GM12878 (cell line): Measurements from ENCODE around the gene SPATA12. TPM values are rescaled to one million over a fixed set of nuclear protein-coding genes. Genes with fewer than 3 reads are reported as not detected.

Experiments used
- ATAC-seq: fragments of 200-7000 bp; cut with Tn5 transposase; 3 replicates; pipeline ENCODE4 v1.9.1; 2020; ENCODE audit warnings: mild to moderate bottlenecking, moderate library complexity
- BruUV-seq: library from RNA; stranded (reverse); fragments of 400-500 nt; replicated peaks from 2 replicates; lab custom pipeline; 2021; lab: Mats Ljungman, UMichigan
- CTCF ChIA-PET: fragments of 300-600 bp; sonication (Branson Sonifier 250); formaldehyde crosslinking; extraction: SDS; loops from one replicate; lab custom pipeline; 2021; ENCODE audit warnings: inconsistent platforms; lab: Yijun Ruan, JAX
- POLR2A ChIA-PET: fragments of 350-600 bp; formaldehyde crosslinking; extraction: SDS; loops from one replicate; lab custom pipeline; 2021; ENCODE audit warnings: inconsistent platforms; lab: Charles Lee
- RAD21 ChIA-PET: fragments of 300-600 bp; sonication (Branson Sonifier 250); formaldehyde crosslinking; loops from one replicate; lab custom pipeline; 2023; ENCODE audit warnings: antibody characterized with exemption; ENCODE audit not compliant: unreplicated experiment; lab: Charles Lee
- SMC1A ChIA-PET: fragments of 300-600 bp; sonication (Branson Sonifier 250); formaldehyde crosslinking; loops from one replicate; lab custom pipeline; 2023; ENCODE audit not compliant: unreplicated experiment, uncharacterized antibody; lab: Charles Lee
- DNase-seq: peaks from one replicate; pipeline ENCODE4 v3.0.0-alpha.2; 2011; ENCODE audit warnings: low read depth, low spot score
- FAIRE-seq: peaks from 3 replicates; lab custom pipeline; 2011; peaks lifted over from hg19 to GRCh38; lab: Jason Lieb, UNC
- H2AFZ ChIP-seq: 2 replicates; pipeline ENCODE4 v1.6.0; 2011; ENCODE audit warnings: low read depth, low read length, control low read depth; ENCODE audit not compliant: control insufficient read depth
- H3K27ac ChIP-seq: 2 replicates; pipeline ENCODE4 v1.5.1; 2011; ENCODE audit warnings: control low read depth; ENCODE audit not compliant: control insufficient read depth, insufficient read depth
- H3K27me3 ChIP-seq, 2 experiments: replicated peaks in 1 of 2; 2 replicates each; pipeline versions ENCODE4 v1.6.0 to v1.6.1; 2011; ENCODE audit warnings: low read length in 1 of 2; ENCODE audit not compliant: control insufficient read depth in 2 of 2, insufficient read depth in 2 of 2
- H3K36me3 ChIP-seq, 2 experiments: 2 replicates each; pipeline ENCODE4 v1.5.1; 2011; ENCODE audit warnings: low read length in 1 of 2; ENCODE audit not compliant: control insufficient read depth in 2 of 2, insufficient read depth in 2 of 2
- H3K4me1 ChIP-seq: 2 replicates; pipeline ENCODE4 v1.6.1; 2011; ENCODE audit warnings: mild to moderate bottlenecking, low read length, moderate library complexity, mixed read lengths; ENCODE audit not compliant: control insufficient read depth, insufficient read depth
- H3K4me2 ChIP-seq: 2 replicates; pipeline ENCODE4 v1.6.0; 2011; ENCODE audit warnings: control low read depth; ENCODE audit not compliant: control insufficient read depth, insufficient read depth
- H3K4me3 ChIP-seq: fragments of 200-600 bp; sonication (generic); 2 replicates; pipeline ENCODE4 v1.5.1; 2016
- H3K79me2 ChIP-seq: 2 replicates; pipeline ENCODE4 v1.6.0; 2011; ENCODE audit warnings: low read length; ENCODE audit not compliant: control insufficient read depth, insufficient read depth
- H3K9ac ChIP-seq: 2 replicates; pipeline ENCODE4 v1.8.0; 2011; ENCODE audit warnings: low read length, control low read depth, mixed read lengths; ENCODE audit not compliant: control insufficient read depth, insufficient read depth
- H3K9me3 ChIP-seq: replicated peaks from 3 replicates; pipeline ENCODE4 v1.5.1; 2011; ENCODE audit warnings: mild to moderate bottlenecking, low read length; ENCODE audit not compliant: control insufficient read depth, insufficient read depth
- H4K20me1 ChIP-seq: 2 replicates; pipeline ENCODE4 v1.6.0; 2011; ENCODE audit not compliant: control insufficient read depth, insufficient read depth
- CUX1 ChIP-seq: IDR thresholded peaks from 2 replicates; pipeline ENCODE4 v1.6.1; 2012; ENCODE audit warnings: improper control_type of control experiment, low read depth, low read length; ENCODE audit not compliant: insufficient replicate concordance
- EGR1 ChIP-seq, 2 experiments: IDR thresholded peaks; 1 replicate in 1 of 2; 2 replicates in 1 of 2; pipeline ENCODE4 v1.6.1; 2011 to 2012; ENCODE audit warnings: low read depth in 2 of 2, low read length in 2 of 2, borderline replicate concordance in 1 of 2, mild to moderate bottlenecking in 1 of 2, moderate library complexity in 1 of 2
- ESRRA ChIP-seq: IDR thresholded peaks from 2 replicates; pipeline ENCODE4 v1.6.1; 2012; ENCODE audit warnings: mild to moderate bottlenecking, low read length, improper control_type of control experiment
- NFYB ChIP-seq: IDR thresholded peaks from 2 replicates; pipeline ENCODE4 v1.6.1; 2011; ENCODE audit warnings: low read depth, mild to moderate bottlenecking, low read length, improper control_type of control experiment, moderate library complexity; ENCODE audit not compliant: insufficient read depth
- NR2C1 ChIP-seq: fragments of 450-650 bp; IDR thresholded peaks from 2 replicates; pipeline ENCODE4 v1.6.1; 2017; ENCODE audit warnings: antibody characterized with exemption, mild to moderate bottlenecking, moderate library complexity
- REST ChIP-seq: IDR thresholded peaks from 2 replicates; pipeline ENCODE4 v1.6.1; 2012; ENCODE audit warnings: mild to moderate bottlenecking, low read depth, low read length
- ZNF274 ChIP-seq: IDR thresholded peaks from one replicate; pipeline ENCODE4 v1.8.0; 2011; ENCODE audit not compliant: insufficient read length, insufficient read depth
- WGBS: methylation state at CpG from one replicate; pipeline ENCODE4 v1.1.6; 2016; ENCODE audit warnings: low lambda C conversion rate; ENCODE audit not compliant: insufficient replicate concordance, insufficient coverage; ENCODE audit errors: missing lambda C conversion rate; 5-methylcytosine and 5-hydroxymethylcytosine counted together
- in situ Hi-C: fragments of 300-500 bp; cut with MboI; formaldehyde crosslinking; loops from 9 replicates; pipeline ENCODE4 v1.14.3; 2018; ENCODE audit warnings: mixed read lengths
- intact Hi-C: fragments of 100-400 bp; cut with micrococcal nuclease; formaldehyde crosslinking; loops from one replicate; pipeline ENCODE4 v1.14.2; 2022; ENCODE audit not compliant: unreplicated experiment
- polyA plus RNA-seq, 11 experiments: library from polyadenylated mRNA; depleted of rRNA in 4 of 11; unstranded in 6 of 11; stranded (reverse) in 5 of 11; fragments of >200 nt; fragmentation: Nextera tagmentation in 4 of 11; fragmentation: Illumina TruSeq in 1 of 11; extraction: Ambion mirVana in 4 of 11; extraction: Trizol in 1 of 11; gene quantifications; 1 replicate in 1 of 11; 2 replicates in 10 of 11; pipeline versions ENCODE4 v1.2.1 to v1.2.3, GENCODE V29; 2011 to 2016; ENCODE audit warnings: inconsistent platforms in 2 of 11, missing spikeins in 2 of 11, low read depth in 1 of 11
- total RNA-seq, 4 experiments: library from RNA; depleted of rRNA in 3 of 4; stranded (reverse); fragments of >200 nt in 3 of 4; fragmentation: Illumina TruSeq in 1 of 4; extraction: Trizol in 1 of 4; gene quantifications; 2 replicates each; pipeline versions ENCODE4 v1.2.1 to v1.2.3, GENCODE V29; 2013 to 2021
- TF ChIP-seq, protein P1 (sequence below): fragments of 150-350 bp; IDR thresholded peaks from 2 replicates; pipeline ENCODE4 v1.6.1; 2014; ENCODE audit warnings: mild to moderate bottlenecking, low read depth, low read length
- TF ChIP-seq, protein P2 (sequence below): IDR thresholded peaks from 2 replicates; pipeline ENCODE4 v1.6.1; 2011; ENCODE audit warnings: low read depth, mild to moderate bottlenecking, low read length, moderate library complexity, borderline replicate concordance; ENCODE audit errors: extremely low read depth

The SPATA12 gene
- total and polyA plus RNA-seq, 10 of the 15 experiments (the other 5 are each of a cell fraction or from before 2014, with no cell fraction given), result 0.03 to 0.69 (median 0.37) TPM

GRCh38 chr3:57120040-57120439, 59.6 kb downstream of the SPATA12 start (continued):
- TF ChIP-seq, protein P1, sequence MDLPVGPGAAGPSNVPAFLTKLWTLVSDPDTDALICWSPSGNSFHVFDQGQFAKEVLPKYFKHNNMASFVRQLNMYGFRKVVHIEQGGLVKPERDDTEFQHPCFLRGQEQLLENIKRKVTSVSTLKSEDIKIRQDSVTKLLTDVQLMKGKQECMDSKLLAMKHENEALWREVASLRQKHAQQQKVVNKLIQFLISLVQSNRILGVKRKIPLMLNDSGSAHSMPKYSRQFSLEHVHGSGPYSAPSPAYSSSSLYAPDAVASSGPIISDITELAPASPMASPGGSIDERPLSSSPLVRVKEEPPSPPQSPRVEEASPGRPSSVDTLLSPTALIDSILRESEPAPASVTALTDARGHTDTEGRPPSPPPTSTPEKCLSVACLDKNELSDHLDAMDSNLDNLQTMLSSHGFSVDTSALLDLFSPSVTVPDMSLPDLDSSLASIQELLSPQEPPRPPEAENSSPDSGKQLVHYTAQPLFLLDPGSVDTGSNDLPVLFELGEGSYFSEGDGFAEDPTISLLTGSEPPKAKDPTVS, result no peak
- TF ChIP-seq CUX1, result no peak
- TF ChIP-seq, all 136 proteins: peak for 0

DNA sequence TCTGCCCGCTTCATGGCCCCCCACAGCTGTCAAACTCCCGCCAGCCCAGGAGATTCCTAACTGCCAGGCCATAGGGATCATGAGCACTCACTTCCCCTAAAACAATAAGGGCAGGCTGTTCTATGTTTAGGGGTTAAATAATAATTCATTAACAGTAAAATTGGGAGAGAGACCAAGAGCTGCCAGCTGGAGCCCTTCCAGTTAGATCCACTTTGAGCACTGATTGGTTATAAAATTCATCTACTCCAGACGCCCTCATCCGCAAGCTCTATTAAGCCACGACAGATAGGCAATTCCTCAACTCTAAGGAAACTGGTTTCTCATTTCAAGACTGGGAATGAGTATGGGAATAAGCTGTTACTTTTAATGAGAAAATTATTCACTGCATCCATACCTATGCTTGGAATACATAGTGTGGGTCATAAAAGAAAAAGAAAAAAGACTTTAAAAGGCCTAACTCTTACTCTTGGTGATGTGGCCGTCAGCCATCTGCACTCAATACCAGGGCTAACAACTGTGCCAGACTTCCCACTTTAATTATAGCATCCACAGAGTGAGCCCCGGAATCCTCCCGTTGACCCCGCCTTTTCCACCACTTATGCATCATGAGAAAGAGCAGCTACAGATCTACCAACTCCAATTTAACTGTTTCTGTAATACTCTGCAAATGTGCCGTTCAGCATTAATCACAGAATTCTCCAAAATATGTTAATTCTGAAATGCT, 60.1 kb downstream of the SPATA12 start:
- 27% methylated on average over 10 of the region's 10 CpGs for WGBS
- no peak for DNase-seq
- intact Hi-C loops, result no loop called here
- no peak for TF ChIP-seq ZNF274
- TF ChIP-seq EGR1 (IDR thresholded peaks at IDR 0.05; ENCODE audit: borderline replicate concordance in 1 of 2, low read depth in 2 of 2, low read length in 2 of 2), result no peak
- TF ChIP-seq ESRRA, result no peak
- no peak for TF ChIP-seq NR2C1
- TF ChIP-seq REST, result no peak
- TF ChIP-seq, protein P2, sequence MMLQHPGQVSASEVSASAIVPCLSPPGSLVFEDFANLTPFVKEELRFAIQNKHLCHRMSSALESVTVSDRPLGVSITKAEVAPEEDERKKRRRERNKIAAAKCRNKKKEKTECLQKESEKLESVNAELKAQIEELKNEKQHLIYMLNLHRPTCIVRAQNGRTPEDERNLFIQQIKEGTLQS, result no peak
- no peak for TF ChIP-seq NFYB

More for the DNA sequence above, 60.1 kb downstream of the SPATA12 start:
- Histone ChIP-seq H3K79me2 (no peaks in the 10 kb centered on the region), H3K4me3 (no peak overlapping the region), H3K27me3 (peaks cover 3 to 4% of the 10 kb centered on the region in 2 experiments), H3K36me3 (no peaks in the 10 kb centered on the region), H3K4me1 (no peaks in the 10 kb centered on the region), H2AFZ (no peak overlapping the region), H3K9ac (no peak overlapping the region), H4K20me1 (no peaks in the 10 kb centered on the region), H3K27ac (no peak overlapping the region), H3K4me2 (no peak overlapping the region), H3K9me3 (no peaks in the 10 kb centered on the region)
- SMC1A ChIA-PET, result interaction anchor here (1.0 kb wide), 1 partner anchor 21 kb away, joined by 4 read pairs; no protein-coding TSS in a partner anchor
- RAD21 ChIA-PET, result no interaction called here
- POLR2A ChIA-PET, result interaction anchor here (0.6 kb wide), 1 partner anchor 304 kb away, joined by 5 read pairs; no protein-coding TSS in a partner anchor
- no TSS peak for BruUV-seq
- ATAC-seq (no peak), FAIRE-seq (no peak)
- CTCF ChIA-PET, result no interaction called here
- in situ Hi-C loops, result no loop called here
